GM21723 (cell line): ENCODE data around the gene RSF1.
"Not testable (repeated sequence)": the region's sequence is repeated elsewhere in the genome, so short reads cannot be mapped to it uniquely, and the experiment has no call there.

ENCODE experiments used
- ATAC-seq: cut with Tn5 transposase; IDR thresholded peaks from one replicate; pipeline ENCODE4 v1.9.1; 2021; ENCODE audit warnings: mild to moderate bottlenecking, moderate library complexity; ENCODE audit not compliant: unreplicated experiment

Gene RSF1

GRCh38 chr11:77820565-77821348 is at the start of gene RSF1, which contains the start of gene AAMDC:
RSF1 (minus strand) TSS chr11:77820722; CDS start chr11:77820714, 8 bp downstream.
AAMDC (plus strand) TSS chr11:77821144; CDS start chr11:77842497, 21,353 bp downstream.
- ATAC-seq: peak; percentile 84

GRCh38 chr11:77868744-77869143 is 48.2 kb upstream of the RSF1 start:
- no peak for ATAC-seq

GRCh38 chr11:77866336-77866735 is 45.8 kb upstream of the RSF1 start:
- ATAC-seq: no peak

GRCh38 chr11:77865805-77866204 is 45.3 kb upstream of the RSF1 start:
- ATAC-seq: no peak

GRCh38 chr11:77861444-77861843 is 40.9 kb upstream of the RSF1 start:
- not testable (repeated sequence) for ATAC-seq

- not testable (repeated sequence) for ATAC-seq
These were observed 37.5 kb upstream of the RSF1 start for GRCh38 chr11:77857906-77858457.

- ATAC-seq: no peak
These were observed 34.3 kb upstream of the RSF1 start for GRCh38 chr11:77854838-77855237.

- ATAC-seq: no peak
These were observed 31.0 kb upstream of the RSF1 start for GRCh38 chr11:77851503-77851902.

- not testable (repeated sequence) for ATAC-seq
These were observed 23.2 kb upstream of the RSF1 start for GRCh38 chr11:77843700-77844099.

- ATAC-seq: no peak
These were observed 22.1 kb upstream of the RSF1 start for GRCh38 chr11:77842441-77843121.

- no peak for ATAC-seq
These were observed 12.8 kb upstream of the RSF1 start for GRCh38 chr11:77833302-77833701.

GRCh38 chr11:77828926-77829325 is 8.4 kb upstream of the RSF1 start:
- ATAC-seq: no peak

- no peak for ATAC-seq
These were observed 3.3 kb upstream of the RSF1 start for GRCh38 chr11:77823775-77824174.

- not testable (repeated sequence) for ATAC-seq
These were observed 1.6 kb upstream of the RSF1 start for GRCh38 chr11:77822126-77822525.

GRCh38 chr11:77821349-77821851 is 878 bp upstream of the RSF1 start:
- ATAC-seq: no peak

- ATAC-seq: peak; percentile 18
These were observed 479 bp downstream of the RSF1 start for GRCh38 chr11:77819921-77820564.

GRCh38 chr11:77819411-77819920 is 1.1 kb downstream of the RSF1 start:
- ATAC-seq: peak; percentile 58

- ATAC-seq: no peak
These were observed 5.1 kb downstream of the RSF1 start for GRCh38 chr11:77815459-77815858.

GRCh38 chr11:77814848-77815247 is 5.7 kb downstream of the RSF1 start:
- no peak for ATAC-seq

GRCh38 chr11:77813256-77813655 is 7.3 kb downstream of the RSF1 start:
- no peak for ATAC-seq

- no peak for ATAC-seq
These were observed 13.5 kb downstream of the RSF1 start for GRCh38 chr11:77806993-77807392.
